Breast epithelium (tissue), 3 donors: Measurements from ENCODE around the gene B3GNT7.

Source experiments
- POLR2A ChIP-seq: fragments of 450-650 bp; IDR thresholded peaks from one replicate; pipeline ENCODE4 v1.6.1; 2016; ENCODE audit warnings: antibody characterized with exemption, mild to moderate bottlenecking, moderate library complexity
- TF ChIP-seq, protein P1 (sequence below), 3 donors: fragments of 450-650 bp; IDR thresholded peaks; one replicate each; pipeline ENCODE4 v1.5.1; 2016 to 2017; ENCODE audit warnings: antibody characterized with exemption in 3 of 3, mild to moderate bottlenecking in 3 of 3, moderate library complexity in 3 of 3

DNA sequence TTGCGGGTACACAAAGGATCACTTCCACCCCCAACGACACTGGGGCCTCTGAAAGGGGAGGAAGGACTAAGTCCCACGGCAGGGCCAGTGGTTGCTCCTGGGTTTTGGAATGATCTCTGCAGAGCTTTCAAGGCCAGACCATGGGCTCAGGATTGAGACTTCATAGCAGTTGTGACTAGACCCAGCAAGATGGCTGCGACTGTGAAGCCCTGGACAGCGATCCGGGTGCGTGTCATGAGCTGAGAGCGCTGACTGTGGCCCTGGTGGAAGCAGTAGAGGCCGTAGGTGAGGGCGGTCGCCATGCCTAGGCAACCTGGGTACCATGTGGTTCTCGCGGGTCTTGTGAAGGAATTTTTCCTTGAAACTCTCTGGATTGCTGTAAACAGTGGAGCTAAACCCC lies 41.4 kb downstream of the B3GNT7 start:
- TF ChIP-seq, protein P1, sequence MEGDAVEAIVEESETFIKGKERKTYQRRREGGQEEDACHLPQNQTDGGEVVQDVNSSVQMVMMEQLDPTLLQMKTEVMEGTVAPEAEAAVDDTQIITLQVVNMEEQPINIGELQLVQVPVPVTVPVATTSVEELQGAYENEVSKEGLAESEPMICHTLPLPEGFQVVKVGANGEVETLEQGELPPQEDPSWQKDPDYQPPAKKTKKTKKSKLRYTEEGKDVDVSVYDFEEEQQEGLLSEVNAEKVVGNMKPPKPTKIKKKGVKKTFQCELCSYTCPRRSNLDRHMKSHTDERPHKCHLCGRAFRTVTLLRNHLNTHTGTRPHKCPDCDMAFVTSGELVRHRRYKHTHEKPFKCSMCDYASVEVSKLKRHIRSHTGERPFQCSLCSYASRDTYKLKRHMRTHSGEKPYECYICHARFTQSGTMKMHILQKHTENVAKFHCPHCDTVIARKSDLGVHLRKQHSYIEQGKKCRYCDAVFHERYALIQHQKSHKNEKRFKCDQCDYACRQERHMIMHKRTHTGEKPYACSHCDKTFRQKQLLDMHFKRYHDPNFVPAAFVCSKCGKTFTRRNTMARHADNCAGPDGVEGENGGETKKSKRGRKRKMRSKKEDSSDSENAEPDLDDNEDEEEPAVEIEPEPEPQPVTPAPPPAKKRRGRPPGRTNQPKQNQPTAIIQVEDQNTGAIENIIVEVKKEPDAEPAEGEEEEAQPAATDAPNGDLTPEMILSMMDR (IDR thresholded peaks at IDR 0.05), result no peak
- TF ChIP-seq POLR2A, result no peak
